Neural progenitor cell (in vitro differentiated cells): ENCODE results near the gene LMF1. TPM values are rescaled to one million over a fixed set of nuclear protein-coding genes. Genes with fewer than 3 reads are reported as not detected.

ENCODE experiments used
- DNase-seq: peaks from one replicate; pipeline ENCODE4 v3.0.0-alpha.2; 2016; ENCODE audit warnings: low spot score
- H2AFZ ChIP-seq: fragments of 200-600 bp; sonication (generic); replicated peaks from 2 replicates; pipeline ENCODE4 v1.6.1; 2016; ENCODE audit warnings: antibody characterized with exemption
- H3F3A ChIP-seq: fragments of 200-600 bp; sonication (generic); 2 replicates; pipeline ENCODE4 v1.6.1; 2016; ENCODE audit warnings: antibody characterized with exemption, low read depth
- H3K27ac ChIP-seq: fragments of 200-600 bp; sonication (generic); 2 replicates; pipeline ENCODE4 v1.5.1; 2016; ENCODE audit warnings: mild to moderate bottlenecking
- H3K27me3 ChIP-seq: fragments of 200-600 bp; sonication (generic); 2 replicates; pipeline ENCODE4 v1.6.1; 2016; ENCODE audit warnings: mild to moderate bottlenecking, moderate library complexity
- H3K36me3 ChIP-seq: fragments of 200-600 bp; sonication (generic); 2 replicates; pipeline ENCODE4 v1.5.1; 2016
- H3K4me1 ChIP-seq: fragments of 200-600 bp; sonication (generic); 2 replicates; pipeline ENCODE4 v1.6.1; 2016; ENCODE audit warnings: mixed run types
- H3K4me2 ChIP-seq: fragments of 200-600 bp; sonication (generic); 2 replicates; pipeline ENCODE4 v1.6.1; 2016
- H3K4me3 ChIP-seq: fragments of 200-600 bp; sonication (generic); 2 replicates; pipeline ENCODE4 v1.5.1; 2016
- H3K79me2 ChIP-seq: fragments of 200-600 bp; sonication (generic); 2 replicates; pipeline ENCODE4 v1.6.1; 2016; ENCODE audit warnings: low read depth
- H3K9ac ChIP-seq: fragments of 200-600 bp; sonication (generic); 2 replicates; pipeline ENCODE4 v1.6.1; 2016
- H3K9me3 ChIP-seq: fragments of 200-600 bp; sonication (generic); 2 replicates; pipeline ENCODE4 v1.5.1; 2016; ENCODE audit warnings: low read depth
- H4K20me1 ChIP-seq: fragments of 200-600 bp; sonication (generic); 2 replicates; pipeline ENCODE4 v1.6.1; 2016; ENCODE audit warnings: low read depth
- H3K27ac Mint-ChIP-seq: 3 replicates; pipeline ENCODE4 v1.8.0; 2021; ENCODE audit warnings: mixed read lengths
- H3K27me3 Mint-ChIP-seq: 2 replicates; pipeline ENCODE4 v1.8.0; 2022; ENCODE audit warnings: low read depth, mild to moderate bottlenecking, inconsistent platforms, moderate library complexity, mixed read lengths; ENCODE audit not compliant: insufficient read depth
- H3K36me3 Mint-ChIP-seq: 3 replicates; pipeline ENCODE4 v1.8.0; 2021; ENCODE audit warnings: mixed read lengths
- H3K4me1 Mint-ChIP-seq: 3 replicates; pipeline ENCODE4 v1.8.0; 2021; ENCODE audit warnings: mixed read lengths
- H3K4me3 Mint-ChIP-seq: 3 replicates; pipeline ENCODE4 v1.8.0; 2021; ENCODE audit warnings: mild to moderate bottlenecking, moderate library complexity, mixed read lengths
- H3K9me3 Mint-ChIP-seq: 3 replicates; pipeline ENCODE4 v1.8.0; 2020; ENCODE audit warnings: mixed read lengths
- CTCF ChIP-seq: fragments of 200-600 bp; sonication (generic); IDR thresholded peaks from 2 replicates; pipeline ENCODE4 v1.5.1; 2017; ENCODE audit warnings: antibody characterized with exemption, mild to moderate bottlenecking
- EZH2 ChIP-seq: fragments of 200-600 bp; sonication (generic); IDR thresholded peaks from 2 replicates; pipeline ENCODE4 v1.6.1; 2017; ENCODE audit warnings: antibody characterized with exemption, mild to moderate bottlenecking, moderate library complexity
- EZH2phosphoT487 ChIP-seq: fragments of 200-600 bp; sonication (generic); IDR thresholded peaks from 2 replicates; pipeline ENCODE4 v1.6.1; 2017; ENCODE audit warnings: antibody characterized with exemption
- total RNA-seq: library from RNA; depleted of rRNA; stranded (reverse); fragments of >200 nt; gene quantifications from 2 replicates; pipeline ENCODE4 v1.2.3, GENCODE V29; 2015; ENCODE audit warnings: low replicate concordance

LMF1 gene
- total RNA-seq, 1 donor from 2014 or later: 3.4 TPM

GRCh38 chr16:892006-892405, 78.8 kb downstream of the LMF1 start:
- no peak for DNase-seq

GRCh38 chr16:891353-891740, 79.4 kb downstream of the LMF1 start:
- no peaks in the 10 kb centered on the region for H3K27me3 Mint-ChIP-seq
- no peaks in the 10 kb centered on the region for H3K9me3 Mint-ChIP-seq
- no peak overlapping the region for H3K27ac ChIP-seq
- H2AFZ ChIP-seq: no peak overlapping the region
- H3K4me1 Mint-ChIP-seq: peaks cover 6% of the 10 kb centered on the region
- no peak overlapping the region for H3K4me3 ChIP-seq
- H3K9me3 ChIP-seq: no peaks in the 10 kb centered on the region
- H3K79me2 ChIP-seq: no peaks in the 10 kb centered on the region
- TF ChIP-seq EZH2: no peak
- TF ChIP-seq CTCF: no peak
- TF ChIP-seq EZH2phosphoT487: no peak
- peaks cover 2% of the 10 kb centered on the region for H3F3A ChIP-seq
- no peak overlapping the region for H3K4me2 ChIP-seq
- H3K27me3 ChIP-seq: no peaks in the 10 kb centered on the region
- H3K36me3 Mint-ChIP-seq: peaks cover 3% of the 10 kb centered on the region
- H3K36me3 ChIP-seq: no peaks in the 10 kb centered on the region
- H3K4me3 Mint-ChIP-seq: no peak overlapping the region
- H3K9ac ChIP-seq: no peak overlapping the region
- no peak for DNase-seq
- peaks cover 10% of the 10 kb centered on the region for H4K20me1 ChIP-seq
- peaks cover 6% of the 10 kb centered on the region for H3K4me1 ChIP-seq
- no peak overlapping the region for H3K27ac Mint-ChIP-seq

More at GRCh38 chr16:892006-892405, 78.8 kb downstream of the LMF1 start:
- Histone ChIP-seq H2AFZ (no peak overlapping the region), H3K79me2 (no peaks in the 10 kb centered on the region), H3K4me2 (no peak overlapping the region), H3K9me3 (no peaks in the 10 kb centered on the region), H3K36me3 (no peaks in the 10 kb centered on the region), H3K27ac (no peak overlapping the region), H3K4me1 (peaks cover 3% of the 10 kb centered on the region), H4K20me1 (peaks cover 10% of the 10 kb centered on the region), H3K4me3 (no peak overlapping the region), H3K9ac (no peak overlapping the region), H3F3A (no peaks in the 10 kb centered on the region), H3K27me3 (no peaks in the 10 kb centered on the region)
- Mint-ChIP-seq H3K27me3 (peaks cover 4% of the 10 kb centered on the region), H3K4me3 (no peak overlapping the region), H3K36me3 (peaks cover 3% of the 10 kb centered on the region), H3K9me3 (no peaks in the 10 kb centered on the region), H3K27ac (peak overlapping the region; percentile 46), H3K4me1 (peaks cover 10% of the 10 kb centered on the region)
- no peak for TF ChIP-seq CTCF
- TF ChIP-seq EZH2phosphoT487: no peak

GRCh38 chr16:890716-891352, 80.0 kb downstream of the LMF1 start:
- no peaks in the 10 kb centered on the region for H3K36me3 ChIP-seq
- no peak overlapping the region for H3K9ac ChIP-seq
- H3K4me1 ChIP-seq: peaks cover 10% of the 10 kb centered on the region
- no peak for DNase-seq
- H3K4me2 ChIP-seq: no peak overlapping the region
- no peaks in the 10 kb centered on the region for H3K9me3 ChIP-seq
- H3K27ac Mint-ChIP-seq: no peak overlapping the region
- no peaks in the 10 kb centered on the region for H3K27me3 ChIP-seq
- no peak overlapping the region for H2AFZ ChIP-seq
- no peaks in the 10 kb centered on the region for H3K9me3 Mint-ChIP-seq
- no peak overlapping the region for H3K4me3 Mint-ChIP-seq
- no peaks in the 10 kb centered on the region for H3K79me2 ChIP-seq
- TF ChIP-seq EZH2: no peak
- no peak for TF ChIP-seq CTCF
- no peak for TF ChIP-seq EZH2phosphoT487
- H3K27me3 Mint-ChIP-seq: no peaks in the 10 kb centered on the region
- peaks cover 7% of the 10 kb centered on the region for H3F3A ChIP-seq
- no peak overlapping the region for H3K4me3 ChIP-seq
- no peak overlapping the region for H3K27ac ChIP-seq
- H3K4me1 Mint-ChIP-seq: peaks cover 9% of the 10 kb centered on the region
- peaks cover 3% of the 10 kb centered on the region for H3K36me3 Mint-ChIP-seq
- peaks cover 10% of the 10 kb centered on the region for H4K20me1 ChIP-seq
